ENCODE data around the gene LCE1E. TPM values are rescaled to one million over a fixed set of nuclear protein-coding genes. Genes with fewer than 3 reads are reported as not detected.

The LCE1E gene
- total RNA-seq, 2 donors from 2014 or later: not detected

GRCh38 chr1:152776361-152776760 is 9.7 kb upstream of the LCE1E start:
- intact Hi-C loops (cut with DNase I): no loop called here
- DNase-seq: no peak
- no peak for ATAC-seq

GRCh38 chr1:152777510-152778137 is 8.4 kb upstream of the LCE1E start:
- intact Hi-C loops (cut with DNase I): no loop called here
- ATAC-seq (no peak), DNase-seq (no peak)

GRCh38 chr1:152783095-152783494 is 3.0 kb upstream of the LCE1E start:
- no peak for ATAC-seq
- DNase-seq: no peak
- intact Hi-C loops (cut with DNase I): no loop called here

DNA sequence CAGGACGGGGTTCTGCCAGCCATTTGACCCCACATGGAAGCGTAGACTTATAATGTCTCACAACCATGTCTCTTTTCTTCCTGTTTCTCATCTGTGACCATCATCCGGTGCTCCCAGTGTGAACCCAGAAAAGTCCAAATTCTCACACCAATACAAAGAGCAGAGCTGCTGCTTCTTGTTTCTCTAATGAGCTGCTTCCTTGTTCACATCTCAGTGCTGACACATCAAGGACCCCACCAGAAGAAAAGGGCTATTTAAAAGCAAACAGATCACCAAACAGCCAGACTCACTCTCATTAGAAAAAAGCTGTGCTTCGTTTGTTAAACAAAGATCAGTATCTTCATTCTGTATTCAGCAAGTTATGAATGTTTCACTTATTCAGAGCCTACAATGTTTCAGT is 9.6 kb downstream of the LCE1E start:
- intact Hi-C loops (cut with DNase I): no loop called here
- DNase-seq (no peak), ATAC-seq (no peak)

DNA sequence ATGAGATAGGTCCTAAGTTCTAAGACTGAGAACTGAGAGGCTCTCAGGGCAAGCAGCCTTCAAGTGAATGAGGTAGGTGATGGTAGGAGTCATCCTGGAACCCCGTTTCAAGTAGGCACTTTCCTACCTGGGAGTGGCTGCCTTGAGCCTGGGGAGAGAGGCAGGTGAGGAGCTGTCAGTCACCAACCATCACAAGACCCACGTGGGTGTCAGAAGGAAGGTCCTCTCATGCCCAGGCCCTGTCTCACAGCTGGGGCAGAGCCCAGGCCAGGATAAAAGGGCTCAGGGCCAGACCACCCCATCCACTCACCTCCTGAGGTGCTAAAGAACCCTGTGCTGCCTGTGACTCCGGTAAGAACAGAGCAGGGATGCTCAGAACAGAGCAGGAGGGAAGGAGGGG is 10.4 kb downstream of the LCE1E start, which contains the start of gene LCE1D:
LCE1D (plus strand) TSS at position 301 of the 400 bp plus-strand sequence. CDS start 1,074 bp downstream, outside the sequence.
- ATAC-seq (no peak), DNase-seq (no peak)
- intact Hi-C loops (cut with DNase I): no loop called here

DNA sequence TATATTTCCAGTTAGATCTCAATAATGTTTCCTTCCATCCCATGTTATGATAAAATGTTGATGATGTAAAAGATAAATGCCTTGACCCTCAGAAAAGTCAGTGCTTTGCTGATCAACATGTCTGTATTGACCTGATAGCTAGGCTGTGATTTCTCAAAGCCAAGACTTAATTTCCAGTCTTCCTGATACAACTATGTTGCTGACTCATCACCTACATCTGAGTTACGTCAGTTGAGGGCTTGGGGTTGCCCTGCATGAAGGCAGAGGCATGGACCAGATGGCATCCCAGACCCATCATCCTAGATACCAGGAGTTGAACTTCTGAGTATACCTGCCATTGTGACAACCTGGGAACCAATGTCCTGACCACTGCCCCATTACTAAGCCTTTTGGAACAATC is 15.3 kb downstream of the LCE1E start:
- DNase-seq: no peak
- intact Hi-C loops (cut with DNase I): no loop called here
- ATAC-seq: no peak

DNA sequence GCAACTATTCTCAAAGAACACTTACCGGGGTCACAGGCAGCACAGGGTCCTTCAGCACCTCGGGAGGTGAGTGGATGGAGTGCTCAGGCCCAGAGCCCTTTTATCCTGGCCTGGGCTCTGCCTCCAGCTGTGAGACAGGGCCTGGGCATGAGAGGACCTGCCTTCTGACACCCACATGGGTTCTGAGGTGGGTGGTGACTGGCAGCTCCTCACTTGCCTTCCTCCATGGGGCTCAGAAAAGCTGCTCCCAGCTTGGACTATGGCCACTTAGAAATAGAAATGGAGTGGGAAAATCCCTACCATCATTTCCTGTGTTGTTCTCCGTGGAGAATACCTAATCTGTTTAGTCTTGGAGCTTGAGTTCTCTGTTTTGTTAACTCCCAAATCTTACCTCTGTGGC is 20.5 kb downstream of the LCE1E start, which contains the start of gene LCE1C:
LCE1C (minus strand) TSS at position 76 of the 400 bp plus-strand sequence. CDS start 1,173 bp downstream, outside the sequence.
- intact Hi-C loops (cut with DNase I): no loop called here
- DNase-seq (no peak), ATAC-seq (no peak)

DNA sequence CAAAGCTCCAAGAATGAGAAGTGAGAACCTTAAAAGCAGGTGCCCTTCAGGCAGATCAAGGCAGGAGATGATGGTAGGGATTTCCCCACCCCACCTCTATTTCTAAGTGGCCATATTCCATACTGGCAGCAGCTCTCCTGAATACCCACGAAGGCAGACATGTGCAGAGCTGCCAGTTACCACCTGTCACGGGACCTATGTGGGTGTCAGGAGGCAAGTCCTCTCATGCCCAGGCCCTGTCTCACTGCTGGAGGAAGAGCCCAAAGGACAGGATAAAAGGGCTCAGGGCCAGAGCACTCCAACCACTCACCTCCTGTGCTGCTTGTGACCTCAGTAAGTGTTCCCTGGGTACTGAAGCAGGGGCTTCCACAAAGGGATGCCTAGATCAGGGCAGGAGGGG is 25.0 kb downstream of the LCE1E start:
- no peak for DNase-seq
- intact Hi-C loops (cut with DNase I): no loop called here
- no peak for ATAC-seq

DNA sequence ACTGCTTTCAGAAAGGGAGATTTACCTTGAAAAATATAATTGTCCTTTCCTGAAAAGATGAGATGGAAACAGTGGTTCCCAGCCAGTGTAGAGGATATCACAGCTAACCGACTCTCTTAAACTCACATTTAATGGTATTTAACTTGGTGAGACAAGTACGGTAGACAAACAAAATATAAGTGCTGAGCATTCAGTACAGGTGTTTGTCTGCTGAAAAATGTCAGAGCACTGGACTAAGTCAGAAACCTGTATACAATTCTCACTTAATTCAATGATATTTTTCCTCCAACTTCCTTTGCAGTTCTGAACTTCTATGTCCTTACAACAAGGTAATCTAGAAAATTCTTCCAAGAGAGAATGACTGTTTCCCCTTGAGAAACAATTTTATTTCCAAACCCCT is 25.6 kb downstream of the LCE1E start, which contains the start of gene LCE1B:
LCE1B (plus strand) TSS at position 301 of the 400 bp plus-strand sequence. CDS start 476 bp downstream, outside the sequence.
- ATAC-seq: no peak
- intact Hi-C loops (cut with DNase I): no loop called here
- DNase-seq: no peak

DNA sequence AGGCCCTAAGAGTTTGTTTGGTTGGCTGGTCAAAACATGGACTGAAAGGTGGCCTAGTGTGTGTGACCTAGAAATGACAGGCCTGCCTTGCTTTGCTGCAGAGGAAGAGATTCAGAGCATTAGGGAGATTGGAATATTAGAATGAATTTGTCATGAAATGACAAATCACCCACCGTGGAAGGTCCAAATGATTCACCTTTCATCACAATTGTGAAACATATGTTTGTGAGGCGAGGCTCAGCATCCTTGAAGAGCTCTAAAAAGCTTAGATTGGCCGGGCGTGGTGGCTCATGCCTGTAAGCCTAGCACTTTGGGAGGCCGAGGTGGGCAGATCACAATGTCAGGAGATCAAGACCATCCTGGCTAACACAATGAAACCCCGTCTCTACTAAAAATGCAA is 31.3 kb downstream of the LCE1E start:
- intact Hi-C loops (cut with DNase I): no loop called here

DNA sequence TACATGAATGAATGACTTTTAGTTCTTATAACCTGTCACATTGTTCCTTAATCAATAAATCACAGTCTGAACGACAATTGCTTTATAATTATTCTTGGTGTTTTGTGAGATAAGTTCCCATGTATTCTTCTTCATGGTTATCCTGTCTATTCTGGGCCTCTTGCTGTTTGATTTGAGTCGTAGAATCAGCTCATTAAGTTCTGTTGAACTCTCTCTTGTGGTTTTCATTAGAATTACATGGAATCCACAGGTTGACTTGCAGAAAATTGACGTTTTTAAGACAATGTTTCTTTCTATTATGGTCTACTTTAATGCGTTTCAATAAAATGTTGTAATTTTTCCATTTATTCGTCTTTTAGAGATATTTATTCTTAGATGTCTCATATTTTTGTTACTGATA is 37.2 kb downstream of the LCE1E start:
- DNase-seq (no peak), ATAC-seq (no peak)
- intact Hi-C loops (cut with DNase I): no loop called here

More for the DNA sequence above, 31.3 kb downstream of the LCE1E start:
- ATAC-seq (no peak), DNase-seq (no peak)

- ATAC-seq: no peak
- intact Hi-C loops (cut with DNase I): no loop called here
- DNase-seq: no peak
These were observed 38.9 kb downstream of the LCE1E start for GRCh38 chr1:152824964-152825363.

- intact Hi-C loops (cut with DNase I): no loop called here
- ATAC-seq: no peak
- DNase-seq: no peak
These were observed 41.1 kb downstream of the LCE1E start, which contains the start of gene LCE1A for GRCh38 chr1:152827173-152827572. Gene LCE1A (plus strand): TSS chr1:152827473. CDS start chr1:152827473, 0 bp downstream.

DNA sequence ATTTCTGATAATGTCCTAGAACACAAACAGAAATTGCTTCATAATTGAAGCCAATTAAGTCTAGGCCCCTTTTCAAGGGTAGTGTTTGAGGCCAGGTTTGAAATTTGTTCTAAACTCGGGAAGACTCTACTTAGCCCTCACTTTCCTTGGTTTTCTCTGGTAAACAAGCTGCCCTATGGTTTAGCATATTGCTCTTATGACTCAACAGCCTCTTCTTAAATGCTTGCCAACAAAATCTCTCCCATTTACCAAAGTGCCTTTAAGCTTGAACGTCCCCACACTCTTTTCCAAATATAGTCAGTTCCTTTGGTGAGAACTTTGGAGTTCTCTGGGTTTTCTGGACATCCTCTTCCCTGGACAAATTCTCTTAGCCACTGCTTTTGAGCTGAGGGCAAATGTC is 50.8 kb downstream of the LCE1E start:
- ATAC-seq: no peak

More for the DNA sequence above, 50.8 kb downstream of the LCE1E start:
- intact Hi-C loops (cut with DNase I): no loop called here
- no peak for DNase-seq

Other genes with a start within 250 kb of the LCE1E start
- not detected for gene LCE3E, start 219.5 kb upstream of the LCE1E start, total RNA-seq
- not detected for gene LCE3D, start 205.7 kb upstream of the LCE1E start, total RNA-seq
- not detected for gene LCE3C, start 186.0 kb upstream of the LCE1E start, total RNA-seq
- not detected for gene LCE3B, start 172.4 kb upstream of the LCE1E start, total RNA-seq
- not detected for gene LCE3A, start 163.2 kb upstream of the LCE1E start, total RNA-seq
- gene LCE2D, start 122.9 kb upstream of the LCE1E start, total RNA-seq: not detected
- not detected for gene LCE2C, start 111.0 kb upstream of the LCE1E start, total RNA-seq
- not detected for gene LCE2B, start 100.1 kb upstream of the LCE1E start, total RNA-seq
- gene LCE2A, start 87.9 kb upstream of the LCE1E start, total RNA-seq: not detected
- not detected for gene LCE4A, start 78.1 kb upstream of the LCE1E start, total RNA-seq
- not detected for gene KPRP, start 28.2 kb upstream of the LCE1E start, total RNA-seq
- gene LCE1F, start 11.1 kb upstream of the LCE1E start, total RNA-seq: not detected
- not detected for gene LCE1D, start 10.5 kb downstream of the LCE1E start, total RNA-seq
- not detected for gene LCE1C, start 20.4 kb downstream of the LCE1E start, total RNA-seq
- gene LCE1B, start 25.7 kb downstream of the LCE1E start, total RNA-seq: not detected
- gene LCE1A, start 41.2 kb downstream of the LCE1E start, total RNA-seq: not detected
- not detected for gene LCE6A, start 56.6 kb downstream of the LCE1E start, total RNA-seq
- gene LCE7A, start 73.7 kb downstream of the LCE1E start, total RNA-seq: not detected
- gene SMCP, start 92.1 kb downstream of the LCE1E start, total RNA-seq: not detected
- gene IVL, start 122.3 kb downstream of the LCE1E start, total RNA-seq: not detected
- not detected for gene SPRR5, start 160.9 kb downstream of the LCE1E start, total RNA-seq
- gene SPRR4, start 184.4 kb downstream of the LCE1E start, total RNA-seq: not detected
- not detected for gene SPRR1A, start 197.8 kb downstream of the LCE1E start, total RNA-seq
- gene SPRR3, start 215.5 kb downstream of the LCE1E start, total RNA-seq: not detected
- gene SPRR1B, start 244.9 kb downstream of the LCE1E start, total RNA-seq: not detected

Data from left cardiac atrium (tissue), 4 donors.